Endothelial cell of umbilical vein (primary cell): ENCODE data around the gene DUSP18.

Experiments used
- CTCF ChIP-seq, 2 donors: IDR thresholded peaks; 1 replicate in 1 of 2; 2 replicates in 1 of 2; pipeline ENCODE4 v1.5.1; 2011; ENCODE audit warnings: low read length in 2 of 2, mild to moderate bottlenecking in 2 of 2, moderate library complexity in 2 of 2, control low read depth in 1 of 2, inconsistent platforms in 1 of 2, low read depth in 1 of 2; ENCODE audit not compliant: insufficient read depth in 1 of 2; ENCODE audit errors: extremely low read depth in 1 of 2
- EZH2 ChIP-seq: IDR thresholded peaks from 2 replicates; pipeline ENCODE4 v1.6.1; 2012; ENCODE audit warnings: borderline replicate concordance, low read depth, mild to moderate bottlenecking, moderate library complexity, low read length, inconsistent platforms; ENCODE audit not compliant: severe bottlenecking
- FOS ChIP-seq: IDR thresholded peaks from 2 replicates; pipeline ENCODE4 v1.6.1; 2011; ENCODE audit warnings: mild to moderate bottlenecking, low read length, moderate library complexity, borderline replicate concordance; ENCODE audit not compliant: insufficient read depth
- JUN ChIP-seq: IDR thresholded peaks from 2 replicates; pipeline ENCODE4 v1.6.1; 2011; ENCODE audit warnings: borderline replicate concordance, low read depth; ENCODE audit not compliant: insufficient read length, insufficient read depth
- MAX ChIP-seq: IDR thresholded peaks from 2 replicates; pipeline ENCODE4 v1.6.1; 2011; ENCODE audit not compliant: insufficient read depth, insufficient read length
- MYC ChIP-seq: IDR thresholded peaks from one replicate; pipeline ENCODE4 v1.6.1; 2011; ENCODE audit warnings: mild to moderate bottlenecking, low read depth, low read length
- POLR2A ChIP-seq: IDR thresholded peaks from 2 replicates; pipeline ENCODE4 v1.6.1; 2012; ENCODE audit warnings: low read depth, mild to moderate bottlenecking, control low read depth, low read length
- POLR2AphosphoS5 ChIP-seq: IDR thresholded peaks from 2 replicates; pipeline ENCODE4 v1.6.1; 2012; ENCODE audit warnings: low read depth, mild to moderate bottlenecking, control low read depth, low read length, moderate library complexity; ENCODE audit not compliant: insufficient read depth

GRCh38 chr22:30694640-30695350 is 27.1 kb upstream of the DUSP18 start, which contains the start of gene OSBP2:
- no peak for TF ChIP-seq POLR2AphosphoS5
- TF ChIP-seq CTCF (IDR thresholded peaks at IDR 0.05; ENCODE audit: extremely low read depth in 1 of 2, insufficient read depth in 1 of 2, low read depth in 1 of 2, low read length in 2 of 2): no peak
- no peak for TF ChIP-seq POLR2A
- TF ChIP-seq EZH2: peak; percentile 12
- no peak for TF ChIP-seq FOS
- TF ChIP-seq MYC: no peak
- no peak for TF ChIP-seq MAX
- TF ChIP-seq JUN: no peak
